ENCODE data around the gene FARSB. TPM values are rescaled to one million over a fixed set of nuclear protein-coding genes. Genes with fewer than 3 reads are reported as not detected.

FARSB gene
- total and polyA plus RNA-seq, 4 donors = 9.5 to 17.0 (median 15.5) TPM

- no peak for TF ChIP-seq CTCF (IDR thresholded peaks at IDR 0.05; ENCODE audit: control extremely low read depth, extremely low read depth)
- Histone ChIP-seq H3K36me3 (ENCODE audit: control insufficient read depth in 4 of 4, insufficient read depth in 4 of 4, low read length in 4 of 4) (no peaks in the 10 kb centered on the region), H3K4me3 (no peak overlapping the region), H3K4me1 (ENCODE audit: control insufficient read depth in 5 of 5, insufficient read depth in 5 of 5, low read length in 5 of 5) (peaks cover 0 to 8% (median 0%) of the 10 kb centered on the region in 5 donors), H3K27me3 (ENCODE audit: control insufficient read depth in 3 of 3, insufficient read depth in 3 of 3, low read length in 2 of 3) (no peaks in the 10 kb centered on the region), H3K9me3 (ENCODE audit: control insufficient read depth in 4 of 4, insufficient read depth in 3 of 4, low read length in 3 of 4) (no peaks in the 10 kb centered on the region), H3K27ac (ENCODE audit: low read depth in 1 of 2, low read length in 1 of 2) (no peak overlapping the region), H3K9ac (ENCODE audit: insufficient read depth in 1 of 2, low read length in 2 of 2) (no peak overlapping the region)
- ATAC-seq (ENCODE audit: insufficient read depth, low FRiP score) = no peak
- no peak for DNase-seq
- 82 to 87% methylated on average over 3 of the region's 3 CpGs for WGBS, 2 donors
These were observed 134.8 kb downstream of the FARSB start for GRCh38 chr2:222521099-222521498.

Other genes starting within 250 kb of the FARSB start
- gene SGPP2, start 231.5 kb downstream of the FARSB start, total RNA-seq = 10 to 100 TPM in 1 of 2 donors, 1 to 10 TPM in 1; 6.5 to 39.5 TPM
- gene SGPP2, start 231.5 kb downstream of the FARSB start, polyA plus RNA-seq = 10 to 100 TPM in 1 of 2 donors, 1 to 10 TPM in 1; 3.9 to 39.5 TPM
- 1 to 10 TPM in 1 of 2 donors, not detected in 1; 1.7 TPM for gene MOGAT1, start 15.6 kb upstream of the FARSB start, total RNA-seq
- gene MOGAT1, start 15.6 kb upstream of the FARSB start, polyA plus RNA-seq = under 1 TPM; 0.08 to 0.18 TPM
- 100 to 1,000 TPM in 1 of 2 donors, 10 to 100 TPM in 1; 67.5 to 154 TPM for gene ACSL3, start 204.9 kb upstream of the FARSB start, total RNA-seq
- 10 to 100 TPM; 22.2 to 50.9 TPM for gene ACSL3, start 204.9 kb upstream of the FARSB start, polyA plus RNA-seq